B cell (primary cell): ENCODE measurements around the gene ADCY3.

Experiments used
- EZH2 ChIP-seq: IDR thresholded peaks from 2 replicates; pipeline ENCODE4 v1.6.1; 2012; ENCODE audit warnings: borderline replicate concordance, low read depth, mild to moderate bottlenecking, moderate library complexity, low read length; ENCODE audit not compliant: insufficient read depth, poor library complexity, severe bottlenecking
- TF ChIP-seq, protein P1 (sequence below): fragments of 200-600 bp; IDR thresholded peaks from one replicate; pipeline ENCODE4 v1.8.0; 2022; ENCODE audit warnings: antibody characterized with exemption, mild to moderate bottlenecking

DNA sequence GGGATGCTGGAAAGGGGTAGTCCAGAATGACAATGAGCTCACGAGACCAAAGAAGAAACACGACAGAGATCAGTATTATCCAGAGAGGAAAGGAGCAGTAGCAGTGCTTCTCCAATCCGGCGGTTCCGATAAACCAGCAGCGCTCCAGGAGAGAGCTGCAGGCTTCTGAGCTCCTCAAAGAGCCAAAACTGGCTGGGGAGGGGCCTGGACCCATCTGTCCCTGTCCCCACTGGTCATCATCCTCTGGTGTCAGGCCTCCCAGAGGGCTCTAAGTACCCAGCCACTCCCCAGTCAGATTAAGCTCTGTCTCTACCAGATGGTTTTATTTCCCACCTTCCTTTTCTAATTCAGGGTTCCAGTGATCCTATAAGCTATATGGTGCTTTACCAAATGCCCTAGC lies 28.5 kb upstream of the ADCY3 start:
- TF ChIP-seq, protein P1, sequence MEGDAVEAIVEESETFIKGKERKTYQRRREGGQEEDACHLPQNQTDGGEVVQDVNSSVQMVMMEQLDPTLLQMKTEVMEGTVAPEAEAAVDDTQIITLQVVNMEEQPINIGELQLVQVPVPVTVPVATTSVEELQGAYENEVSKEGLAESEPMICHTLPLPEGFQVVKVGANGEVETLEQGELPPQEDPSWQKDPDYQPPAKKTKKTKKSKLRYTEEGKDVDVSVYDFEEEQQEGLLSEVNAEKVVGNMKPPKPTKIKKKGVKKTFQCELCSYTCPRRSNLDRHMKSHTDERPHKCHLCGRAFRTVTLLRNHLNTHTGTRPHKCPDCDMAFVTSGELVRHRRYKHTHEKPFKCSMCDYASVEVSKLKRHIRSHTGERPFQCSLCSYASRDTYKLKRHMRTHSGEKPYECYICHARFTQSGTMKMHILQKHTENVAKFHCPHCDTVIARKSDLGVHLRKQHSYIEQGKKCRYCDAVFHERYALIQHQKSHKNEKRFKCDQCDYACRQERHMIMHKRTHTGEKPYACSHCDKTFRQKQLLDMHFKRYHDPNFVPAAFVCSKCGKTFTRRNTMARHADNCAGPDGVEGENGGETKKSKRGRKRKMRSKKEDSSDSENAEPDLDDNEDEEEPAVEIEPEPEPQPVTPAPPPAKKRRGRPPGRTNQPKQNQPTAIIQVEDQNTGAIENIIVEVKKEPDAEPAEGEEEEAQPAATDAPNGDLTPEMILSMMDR = no peak
- no peak for TF ChIP-seq EZH2
